H9 (cell line): ENCODE data around the gene TRPM8. TPM values are rescaled to one million over a fixed set of nuclear protein-coding genes. Genes with fewer than 3 reads are reported as not detected.

ENCODE experiments used
- DNase-seq: peaks from one replicate; pipeline ENCODE4 v3.0.0-alpha.2; 2017
- H2AFZ ChIP-seq: one replicate; pipeline ENCODE4 v1.6.1; 2013; ENCODE audit warnings: mild to moderate bottlenecking, low read length, control low read depth, moderate library complexity
- H2AK5ac ChIP-seq: 2 replicates; pipeline ENCODE4 v1.6.1; 2013; ENCODE audit warnings: low read length, control low read depth, mixed read lengths; ENCODE audit not compliant: insufficient read length
- H2BK120ac ChIP-seq: one replicate; pipeline ENCODE4 v1.6.1; 2013; ENCODE audit warnings: low read depth, mild to moderate bottlenecking, low read length, control low read depth, inconsistent platforms; ENCODE audit not compliant: poor library complexity, severe bottlenecking
- H2BK12ac ChIP-seq: 2 replicates; pipeline ENCODE4 v1.6.1; 2013; ENCODE audit warnings: low read length, control low read depth, mixed read lengths, low read depth; ENCODE audit not compliant: insufficient read length
- H2BK15ac ChIP-seq: 2 replicates; pipeline ENCODE4 v1.6.1; 2013; ENCODE audit warnings: low read depth, low read length, control low read depth
- H2BK20ac ChIP-seq: one replicate; pipeline ENCODE4 v1.6.1; 2013; ENCODE audit warnings: low read depth, mild to moderate bottlenecking, low read length, control low read depth, inconsistent platforms; ENCODE audit not compliant: poor library complexity, severe bottlenecking
- H2BK5ac ChIP-seq: 2 replicates; pipeline ENCODE4 v1.6.1; 2013; ENCODE audit warnings: low read length, control low read depth, mixed read lengths; ENCODE audit not compliant: insufficient read length
- H3K14ac ChIP-seq: 2 replicates; pipeline ENCODE4 v1.6.1; 2013; ENCODE audit warnings: low read length, control low read depth; ENCODE audit not compliant: insufficient read depth
- H3K18ac ChIP-seq: 2 replicates; pipeline ENCODE4 v1.6.1; 2013; ENCODE audit warnings: low read depth, mild to moderate bottlenecking, mixed read lengths, low read length, control low read depth; ENCODE audit not compliant: insufficient read length
- H3K23ac ChIP-seq: 2 replicates; pipeline ENCODE4 v1.6.1; 2013; ENCODE audit warnings: low read length, control low read depth, mixed read lengths, low read depth; ENCODE audit not compliant: insufficient read length
- H3K23me2 ChIP-seq: 2 replicates; pipeline ENCODE4 v1.6.1; 2013; ENCODE audit warnings: low read depth, mild to moderate bottlenecking, mixed read lengths, low read length, control low read depth; ENCODE audit not compliant: insufficient read length, poor library complexity, severe bottlenecking
- H3K27ac ChIP-seq: 2 replicates; pipeline ENCODE4 v1.5.1; 2013; ENCODE audit warnings: low read length, control low read depth, mixed read lengths, low read depth; ENCODE audit not compliant: insufficient read length
- H3K27me3 ChIP-seq: 2 replicates; pipeline ENCODE4 v1.6.1; 2013; ENCODE audit warnings: low read length, control low read depth, inconsistent platforms; ENCODE audit not compliant: insufficient read depth
- H3K4ac ChIP-seq: 2 replicates; pipeline ENCODE4 v1.6.1; 2013; ENCODE audit warnings: low read depth, mild to moderate bottlenecking, control low read depth, inconsistent platforms, low read length, moderate library complexity
- H3K4me1 ChIP-seq: 2 replicates; pipeline ENCODE4 v1.6.1; 2013; ENCODE audit warnings: low read length, control low read depth, inconsistent platforms; ENCODE audit not compliant: insufficient read depth
- H3K4me2 ChIP-seq: 2 replicates; pipeline ENCODE4 v1.6.1; 2013; ENCODE audit warnings: low read length, control low read depth, mixed read lengths; ENCODE audit not compliant: insufficient read length, insufficient read depth
- H3K56ac ChIP-seq: 2 replicates; pipeline ENCODE4 v1.6.1; 2013; ENCODE audit warnings: low read depth, mild to moderate bottlenecking, mixed read lengths, low read length, control low read depth; ENCODE audit not compliant: insufficient read length
- H3K79me1 ChIP-seq: 2 replicates; pipeline ENCODE4 v1.6.1; 2013; ENCODE audit warnings: low read depth, mild to moderate bottlenecking, moderate library complexity, low read length, control low read depth, inconsistent platforms; ENCODE audit not compliant: insufficient read depth, poor library complexity, severe bottlenecking
- H3K79me2 ChIP-seq: 2 replicates; pipeline ENCODE4 v1.6.1; 2013; ENCODE audit warnings: low read length, control low read depth, inconsistent platforms; ENCODE audit not compliant: insufficient read depth
- H3K9ac ChIP-seq: 2 replicates; pipeline ENCODE4 v1.6.1; 2013; ENCODE audit warnings: low read length, control low read depth, mixed read lengths; ENCODE audit not compliant: insufficient read length; ENCODE audit errors: extremely low read depth
- H3K9me3 ChIP-seq: one replicate; pipeline ENCODE4 v1.6.1; 2013; ENCODE audit warnings: low read depth, low read length, inconsistent platforms; ENCODE audit not compliant: control insufficient read depth
- H3T11ph ChIP-seq: one replicate; pipeline ENCODE4 v1.6.1; 2013; ENCODE audit warnings: mild to moderate bottlenecking, low read length, control low read depth, inconsistent platforms
- H4K20me1 ChIP-seq: one replicate; pipeline ENCODE4 v1.6.1; 2013; ENCODE audit not compliant: control insufficient read depth, insufficient read length, insufficient read depth
- H4K5ac ChIP-seq: 2 replicates; pipeline ENCODE4 v1.6.1; 2013; ENCODE audit warnings: low read depth, mild to moderate bottlenecking, mixed read lengths, low read length, control low read depth; ENCODE audit not compliant: insufficient read length
- H4K8ac ChIP-seq: replicated peaks from 2 replicates; pipeline ENCODE4 v1.6.1; 2013; ENCODE audit warnings: low read length, control low read depth, mixed read lengths, low read depth; ENCODE audit not compliant: insufficient read length
- H4K91ac ChIP-seq: 2 replicates; pipeline ENCODE4 v1.6.1; 2013; ENCODE audit warnings: low read depth, mild to moderate bottlenecking, moderate library complexity, mixed read lengths, low read length, control low read depth; ENCODE audit not compliant: insufficient read length
- H3K27ac Mint-ChIP-seq, 3 experiments: 2 replicates in 2 of 3; 3 replicates in 1 of 3; pipeline ENCODE4 v1.8.0; 2020 to 2021; ENCODE audit warnings: mixed read lengths in 3 of 3, mild to moderate bottlenecking in 1 of 3, moderate library complexity in 1 of 3
- H3K27me3 Mint-ChIP-seq: 2 replicates; pipeline ENCODE4 v1.8.0; 2021; ENCODE audit warnings: low read depth, mild to moderate bottlenecking, moderate library complexity, mixed read lengths
- H3K36me3 Mint-ChIP-seq, 3 experiments: 2 replicates in 2 of 3; 3 replicates in 1 of 3; pipeline ENCODE4 v1.8.0; 2020 to 2021; ENCODE audit warnings: low read depth in 3 of 3, mixed read lengths in 3 of 3; ENCODE audit not compliant: insufficient read depth in 1 of 3
- H3K4me1 Mint-ChIP-seq, 2 experiments: 2 replicates each; pipeline ENCODE4 v1.8.0; 2020; ENCODE audit warnings: mixed read lengths in 2 of 2
- H3K4me3 Mint-ChIP-seq, 2 experiments: 2 replicates in 1 of 2; 3 replicates in 1 of 2; pipeline ENCODE4 v1.8.0; 2020 to 2021; ENCODE audit warnings: mild to moderate bottlenecking in 2 of 2, mixed read lengths in 2 of 2, moderate library complexity in 1 of 2
- H3K9me3 Mint-ChIP-seq, 2 experiments: 2 replicates in 1 of 2; 3 replicates in 1 of 2; pipeline ENCODE4 v1.8.0; 2020; ENCODE audit warnings: mild to moderate bottlenecking in 2 of 2, mixed read lengths in 2 of 2, moderate library complexity in 1 of 2
- CTCF ChIP-seq: fragments of 200-600 bp; sonication (generic); conservative IDR thresholded peaks from 3 replicates; pipeline ENCODE4 v1.8.0; 2021; ENCODE audit warnings: antibody characterized with exemption, mild to moderate bottlenecking
- WGBS: extraction: QIAGEN DNeasy Blood & Tissue Kit; methylation state at CpG from one replicate; pipeline ENCODE4 v1.1.7; 2013; ENCODE audit warnings: missing lambda C conversion rate, low lambda C conversion rate, mixed read lengths; ENCODE audit not compliant: insufficient read length; ENCODE audit errors: extremely low coverage; 5-methylcytosine and 5-hydroxymethylcytosine counted together
- total RNA-seq: library from RNA; stranded (reverse); gene quantifications from 2 replicates; pipeline ENCODE4 v1.2.1, GENCODE V29; 2021

Gene TRPM8
- total RNA-seq, 1 experiment from 2014 or later: 0.28 TPM

GRCh38 chr2:234015861-234016260 is 98.7 kb downstream of the TRPM8 start:
- H3K9me3 Mint-ChIP-seq: peaks cover 1 to 13% of the 10 kb centered on the region in 2 experiments; a peak in 4 of 5 replicates
- no peak overlapping the region for H4K5ac ChIP-seq

More at GRCh38 chr2:234015861-234016260, 98.7 kb downstream of the TRPM8 start:
- no peak overlapping the region for H3K4me2 ChIP-seq
- H3K4ac ChIP-seq: no peak overlapping the region
- H3K79me2 ChIP-seq: no peaks in the 10 kb centered on the region; the same call in 1 of the 2 replicates
- Mint-ChIP-seq H3K4me3 (no peak overlapping the region), H3K27me3 (peaks cover 9% of the 10 kb centered on the region), H3K27ac (no peak overlapping the region), H3K4me1 (no peaks in the 10 kb centered on the region), H3K36me3 (peaks cover 0 to 4% (median 0%) of the 10 kb centered on the region in 3 experiments; a peak in 1 of 7 replicates)
- H2BK15ac ChIP-seq: no peak overlapping the region
- H2BK12ac ChIP-seq: no peak overlapping the region
- H3K9me3 ChIP-seq: no peaks in the 10 kb centered on the region
- H4K91ac ChIP-seq: no peak overlapping the region
- H3T11ph ChIP-seq: no peak overlapping the region
- no peak overlapping the region for H3K23ac ChIP-seq
- H3K27ac ChIP-seq: no peak overlapping the region
- no peaks in the 10 kb centered on the region for H3K23me2 ChIP-seq
- no peaks in the 10 kb centered on the region for H3K27me3 ChIP-seq
- no peak overlapping the region for H2BK20ac ChIP-seq
- no peak for DNase-seq
- H3K9ac ChIP-seq: no peak overlapping the region
- no peaks in the 10 kb centered on the region for H4K20me1 ChIP-seq
- no peak overlapping the region for H3K14ac ChIP-seq
- no peaks in the 10 kb centered on the region for H3K79me1 ChIP-seq
- no peak overlapping the region for H4K8ac ChIP-seq
- WGBS: no CpG with 5 or more reads among the region's 3 CpGs
- H3K56ac ChIP-seq: no peak overlapping the region
- H2AFZ ChIP-seq: no peak overlapping the region
- no peaks in the 10 kb centered on the region for H3K4me1 ChIP-seq
- no peak overlapping the region for H2BK120ac ChIP-seq
- H2AK5ac ChIP-seq: no peak overlapping the region
- H3K18ac ChIP-seq: no peak overlapping the region
- no peak overlapping the region for H2BK5ac ChIP-seq
- TF ChIP-seq CTCF: no peak
